Naive thymus-derived CD4-positive, alpha-beta T cell (primary cell): Measurements from ENCODE around the gene CTU1. TPM values are rescaled to one million over a fixed set of nuclear protein-coding genes. Genes with fewer than 3 reads are reported as not detected.

Experiments
- ATAC-seq: fragments of 150-1000 bp; cut with Tn5 transposase; 2 replicates; pipeline ENCODE4 v1.10.0; 2021; ENCODE audit warnings: mild to moderate bottlenecking, moderate library complexity
- CTCF ChIA-PET: fragments of 350-600 bp; sonication (Branson Sonifier 250); formaldehyde crosslinking; loops from one replicate; lab custom pipeline; 2021; ENCODE audit warnings: antibody characterized with exemption; lab: Charles Lee
- POLR2A ChIA-PET: fragments of 350-600 bp; sonication (Branson Sonifier 250); formaldehyde crosslinking; loops from one replicate; lab custom pipeline; 2021; ENCODE audit warnings: antibody characterized with exemption, inconsistent platforms; lab: Charles Lee
- DNase-seq, 9 donors: peaks; one replicate each; pipeline versions ENCODE4 v3.0.0 to v3.0.0-alpha.2; 2020 to 2022; ENCODE audit warnings: mixed read lengths in 1 of 9
- H3K27ac ChIP-seq: one replicate; pipeline ENCODE4 v1.7.0; 2013; ENCODE audit warnings: mild to moderate bottlenecking, low read depth, low read length, moderate library complexity
- H3K27me3 ChIP-seq, 2 donors: one replicate each; pipeline ENCODE4 v1.7.0; 2013; ENCODE audit warnings: low read length in 2 of 2, mild to moderate bottlenecking in 2 of 2, moderate library complexity in 2 of 2; ENCODE audit not compliant: control insufficient read depth in 2 of 2, insufficient read depth in 2 of 2
- H3K36me3 ChIP-seq, 3 experiments: 1 replicate in 2 of 3; 2 replicates in 1 of 3; pipeline ENCODE4 v1.7.0; 2013; ENCODE audit warnings: low read length in 3 of 3, mild to moderate bottlenecking in 3 of 3, moderate library complexity in 1 of 3; ENCODE audit not compliant: insufficient read depth in 3 of 3, control insufficient read depth in 2 of 3
- H3K4me1 ChIP-seq, 2 donors: one replicate each; pipeline ENCODE4 v1.7.0; 2013; ENCODE audit warnings: low read length in 2 of 2, mild to moderate bottlenecking in 2 of 2, moderate library complexity in 1 of 2; ENCODE audit not compliant: control insufficient read depth in 2 of 2, insufficient read depth in 2 of 2
- H3K4me3 ChIP-seq: 2 replicates; pipeline ENCODE4 v1.7.0; 2013; ENCODE audit warnings: mild to moderate bottlenecking, low read length
- H3K9me3 ChIP-seq, 3 experiments: 1 replicate in 2 of 3; 2 replicates in 1 of 3; pipeline ENCODE4 v1.7.0; 2013; ENCODE audit warnings: low read length in 3 of 3; ENCODE audit not compliant: control insufficient read depth in 2 of 3
- H3K27ac Mint-ChIP-seq, 9 donors: one replicate each; pipeline ENCODE4 v1.8.0; 2020 to 2022; ENCODE audit warnings: mixed read lengths in 9 of 9, mild to moderate bottlenecking in 8 of 9, moderate library complexity in 5 of 9, inconsistent platforms in 2 of 9
- H3K27me3 Mint-ChIP-seq, 5 donors: one replicate each; pipeline ENCODE4 v1.8.0; 2021 to 2022; ENCODE audit warnings: mixed read lengths in 5 of 5, mild to moderate bottlenecking in 1 of 5
- H3K36me3 Mint-ChIP-seq, 5 donors: one replicate each; pipeline ENCODE4 v1.8.0; 2020 to 2022; ENCODE audit warnings: mixed read lengths in 5 of 5, mild to moderate bottlenecking in 3 of 5, inconsistent platforms in 1 of 5
- H3K4me1 Mint-ChIP-seq, 7 donors: one replicate each; pipeline ENCODE4 v1.8.0; 2020 to 2022; ENCODE audit warnings: mixed read lengths in 7 of 7, mild to moderate bottlenecking in 3 of 7, inconsistent platforms in 1 of 7
- H3K4me3 Mint-ChIP-seq, 10 donors: one replicate each; pipeline ENCODE4 v1.8.0; 2020 to 2022; ENCODE audit warnings: mild to moderate bottlenecking in 10 of 10, mixed read lengths in 10 of 10, moderate library complexity in 6 of 10, inconsistent platforms in 2 of 10
- H3K9me3 Mint-ChIP-seq, 11 donors: one replicate each; pipeline ENCODE4 v1.8.0; 2020 to 2022; ENCODE audit warnings: mixed read lengths in 11 of 11, mild to moderate bottlenecking in 4 of 11, inconsistent platforms in 1 of 11, moderate library complexity in 1 of 11
- intact Hi-C, 2 donors: fragments of 100-400 bp; cut with micrococcal nuclease; formaldehyde crosslinking; loops; one replicate each; pipeline ENCODE4 v1.15.1; 2023
- polyA plus RNA-seq, 2 donors: library from polyadenylated mRNA; unstranded; fragments of 300-500 nt; fragmentation: Illumina TruSeq; gene quantifications; one replicate each; pipeline ENCODE4 v1.2.3, GENCODE V29; 2021
- total RNA-seq, 6 experiments: library from RNA in 5 of 6; stranded (reverse) in 5 of 6; gene quantifications; 1 replicate in 5 of 6; 2 replicates in 1 of 6; pipeline ENCODE4 v1.2.3 and lab custom pipeline; 2021 to 2026

CTU1 gene
- total and polyA plus RNA-seq, 7 experiments from 2014 or later: 3.0 to 11.8 (median 6.3) TPM

- DNase-seq (no peak), ATAC-seq (no peak)
- H3K4me3 ChIP-seq: no peak overlapping the region
- Mint-ChIP-seq H3K27me3 (peaks cover 0 to 24% (median 12%) of the 10 kb centered on the region in 5 donors), H3K27ac (no peak overlapping the region), H3K4me3 (no peak overlapping the region), H3K4me1 (peaks cover 0 to 14% (median 0%) of the 10 kb centered on the region in 7 donors), H3K36me3 (peaks cover 0 to 8% (median 0%) of the 10 kb centered on the region in 5 donors), H3K9me3 (peaks cover 0 to 2% (median 0%) of the 10 kb centered on the region in 11 donors)
- no peaks in the 10 kb centered on the region for H3K4me1 ChIP-seq
- ChIA-PET CTCF (no interaction called here), POLR2A (no interaction called here)
- H3K9me3 ChIP-seq: no peaks in the 10 kb centered on the region
- no peaks in the 10 kb centered on the region for H3K27me3 ChIP-seq
- no peak overlapping the region for H3K27ac ChIP-seq
- H3K36me3 ChIP-seq: no peaks in the 10 kb centered on the region
- intact Hi-C loops: no loop called here
These were observed 28.6 kb downstream of the CTU1 start for GRCh38 chr19:51079481-51080110.

- Histone ChIP-seq H3K9me3 (no peaks in the 10 kb centered on the region), H3K27me3 (no peaks in the 10 kb centered on the region), H3K4me3 (no peak overlapping the region), H3K4me1 (no peaks in the 10 kb centered on the region), H3K36me3 (no peaks in the 10 kb centered on the region), H3K27ac (no peak overlapping the region)
- CTCF ChIA-PET: no interaction called here
- Mint-ChIP-seq H3K4me3 (no peak overlapping the region), H3K36me3 (peaks cover 0 to 8% (median 5%) of the 10 kb centered on the region in 5 donors), H3K27ac (peak overlapping the region in 1 of 9 donors; percentile 57), H3K4me1 (peaks cover 0 to 7% (median 0%) of the 10 kb centered on the region in 7 donors), H3K9me3 (peaks cover 0 to 7% (median 3%) of the 10 kb centered on the region in 11 donors), H3K27me3 (peaks cover 4 to 27% (median 20%) of the 10 kb centered on the region in 5 donors)
- DNase-seq (no peak), ATAC-seq (no peak)
- intact Hi-C loops: no loop called here
- POLR2A ChIA-PET: no interaction called here
These were observed 29.5 kb downstream of the CTU1 start for GRCh38 chr19:51078731-51079130.

- POLR2A ChIA-PET: no interaction called here
- no peaks in the 10 kb centered on the region for H3K4me1 ChIP-seq
- no peaks in the 10 kb centered on the region for H3K27me3 ChIP-seq
- ATAC-seq (no peak), DNase-seq (no peak)
- Mint-ChIP-seq H3K4me3 (no peak overlapping the region), H3K4me1 (peaks cover 0 to 3% (median 0%) of the 10 kb centered on the region in 7 donors), H3K9me3 (peaks cover 0 to 13% (median 7%) of the 10 kb centered on the region in 11 donors), H3K36me3 (peaks cover 0 to 5% (median 4%) of the 10 kb centered on the region in 5 donors), H3K27me3 (peaks cover 4 to 22% (median 18%) of the 10 kb centered on the region in 5 donors), H3K27ac (no peak overlapping the region)
- intact Hi-C loops: no loop called here
- H3K9me3 ChIP-seq: no peaks in the 10 kb centered on the region
- no peaks in the 10 kb centered on the region for H3K36me3 ChIP-seq
- H3K27ac ChIP-seq: no peak overlapping the region
- CTCF ChIA-PET: no interaction called here
- H3K4me3 ChIP-seq: no peak overlapping the region
These were observed 30.1 kb downstream of the CTU1 start for GRCh38 chr19:51078104-51078503.

GRCh38 chr19:51076631-51077213 lies 31.5 kb downstream of the CTU1 start:
- no peaks in the 10 kb centered on the region for H3K4me1 ChIP-seq
- H3K27me3 ChIP-seq: no peaks in the 10 kb centered on the region
- CTCF ChIA-PET: no interaction called here
- Mint-ChIP-seq H3K4me1 (no peaks in the 10 kb centered on the region), H3K27ac (peak overlapping the region in 1 of 9 donors; percentile 36), H3K36me3 (peaks cover 0 to 5% (median 4%) of the 10 kb centered on the region in 5 donors), H3K27me3 (peaks cover 4 to 19% (median 13%) of the 10 kb centered on the region in 5 donors), H3K9me3 (peaks cover 0 to 17% (median 7%) of the 10 kb centered on the region in 11 donors), H3K4me3 (no peak overlapping the region)
- no peak overlapping the region for H3K4me3 ChIP-seq
- DNase-seq (no peak), ATAC-seq (no peak)
- no peak overlapping the region for H3K27ac ChIP-seq
- intact Hi-C loops: no loop called here
- POLR2A ChIA-PET: interaction anchor here (0.6 kb wide), 1 partner anchor 19 kb away, joined by 3 read pairs; no protein-coding TSS in a partner anchor
- H3K36me3 ChIP-seq: no peaks in the 10 kb centered on the region
- H3K9me3 ChIP-seq: no peaks in the 10 kb centered on the region

- Mint-ChIP-seq H3K27me3 (peaks cover 4 to 19% (median 13%) of the 10 kb centered on the region in 5 donors), H3K4me1 (no peaks in the 10 kb centered on the region), H3K9me3 (peaks cover 0 to 17% (median 7%) of the 10 kb centered on the region in 11 donors), H3K4me3 (no peak overlapping the region), H3K36me3 (peaks cover 0 to 5% (median 4%) of the 10 kb centered on the region in 5 donors), H3K27ac (no peak overlapping the region)
- Histone ChIP-seq H3K9me3 (no peaks in the 10 kb centered on the region), H3K36me3 (no peaks in the 10 kb centered on the region), H3K27me3 (no peaks in the 10 kb centered on the region), H3K27ac (no peak overlapping the region), H3K4me1 (no peaks in the 10 kb centered on the region), H3K4me3 (no peak overlapping the region)
- no peak for DNase-seq
- intact Hi-C loops: no loop called here
- ChIA-PET CTCF (no interaction called here), POLR2A (interaction anchor here (0.6 kb wide), 2 partner anchors 18 to 56 kb away, joined by 3 read pairs; no protein-coding TSS in a partner anchor)
- no peak for ATAC-seq
These were observed 32.2 kb downstream of the CTU1 start for GRCh38 chr19:51075998-51076397.

- no peaks in the 10 kb centered on the region for H3K9me3 ChIP-seq
- no peak for DNase-seq
- H3K4me3 ChIP-seq: no peak overlapping the region
- H3K27ac Mint-ChIP-seq: no peak overlapping the region
- H3K4me1 Mint-ChIP-seq: peaks cover 0 to 1% (median 0%) of the 10 kb centered on the region in 7 donors
- no peak overlapping the region for H3K27ac ChIP-seq
- POLR2A ChIA-PET: no interaction called here
- no peaks in the 10 kb centered on the region for H3K4me1 ChIP-seq
- peaks cover 0 to 20% (median 7%) of the 10 kb centered on the region in 11 donors for H3K9me3 Mint-ChIP-seq
- CTCF ChIA-PET: no interaction called here
- H3K36me3 Mint-ChIP-seq: peaks cover 0 to 12% (median 0%) of the 10 kb centered on the region in 5 donors
- intact Hi-C loops: no loop called here
- H3K27me3 ChIP-seq: no peaks in the 10 kb centered on the region
- H3K27me3 Mint-ChIP-seq: peaks cover 16 to 43% (median 26%) of the 10 kb centered on the region in 5 donors
- no peak for ATAC-seq
- no peaks in the 10 kb centered on the region for H3K36me3 ChIP-seq
- no peak overlapping the region for H3K4me3 Mint-ChIP-seq
These were observed 37.2 kb downstream of the CTU1 start for GRCh38 chr19:51071095-51071405.
